HCT116 (cell line): ENCODE measurements around the gene DCAF6. TPM values are rescaled to one million over a fixed set of nuclear protein-coding genes. Genes with fewer than 3 reads are reported as not detected.

Experiments used
- CEBPB ChIP-seq: IDR thresholded peaks from 2 replicates; pipeline ENCODE4 v1.6.1; 2012; ENCODE audit warnings: low read depth
- CTCF ChIP-seq, 3 experiments: fragments of 200-600 bp in 1 of 3; sonication (generic) in 1 of 3; IDR thresholded peaks in 2 of 3; conservative IDR thresholded peaks in 1 of 3; 2 replicates each; pipeline ENCODE4 v1.5.1; 2012 to 2017; ENCODE audit warnings: low read depth in 2 of 3, low read length in 2 of 3, antibody characterized with exemption in 1 of 3, borderline replicate concordance in 1 of 3, control low read depth in 1 of 3, mild to moderate bottlenecking in 1 of 3, mixed read lengths in 1 of 3, mixed run types in 1 of 3, moderate library complexity in 1 of 3; ENCODE audit not compliant: insufficient read depth in 1 of 3
- EGR1 ChIP-seq: IDR thresholded peaks from 2 replicates; pipeline ENCODE4 v1.6.1; 2012; ENCODE audit warnings: low read depth
- EZH2 ChIP-seq: fragments of 200-600 bp; sonication (generic); IDR thresholded peaks from 2 replicates; pipeline ENCODE4 v1.6.1; 2017; ENCODE audit warnings: antibody characterized with exemption, mixed run types
- EZH2phosphoT487 ChIP-seq: fragments of 200-600 bp; IDR thresholded peaks from 2 replicates; pipeline ENCODE4 v1.6.1; 2018; ENCODE audit warnings: antibody characterized with exemption, borderline replicate concordance
- FOSL1 ChIP-seq: IDR thresholded peaks from 2 replicates; pipeline ENCODE4 v1.6.1; 2012; ENCODE audit warnings: low read depth
- YY1 ChIP-seq: IDR thresholded peaks from 2 replicates; pipeline ENCODE4 v1.6.1; 2011; ENCODE audit warnings: low read length, low read depth, moderate library complexity, mild to moderate bottlenecking; ENCODE audit not compliant: insufficient replicate concordance; ENCODE audit errors: extremely low read depth
- total RNA-seq: library from RNA; stranded (reverse); gene quantifications from one replicate; pipeline ENCODE4 v1.2.1, GENCODE V29; 2021; ENCODE audit not compliant: unreplicated experiment
- TF ChIP-seq, protein P1 (sequence below): IDR thresholded peaks from 2 replicates; pipeline ENCODE4 v1.6.1; 2012; ENCODE audit warnings: low read depth
- TF ChIP-seq, protein P2 (sequence below): IDR thresholded peaks from 2 replicates; pipeline ENCODE4 v1.6.1; 2012

The DCAF6 gene
- total RNA-seq, 1 experiment from 2014 or later = 34.2 TPM

DNA sequence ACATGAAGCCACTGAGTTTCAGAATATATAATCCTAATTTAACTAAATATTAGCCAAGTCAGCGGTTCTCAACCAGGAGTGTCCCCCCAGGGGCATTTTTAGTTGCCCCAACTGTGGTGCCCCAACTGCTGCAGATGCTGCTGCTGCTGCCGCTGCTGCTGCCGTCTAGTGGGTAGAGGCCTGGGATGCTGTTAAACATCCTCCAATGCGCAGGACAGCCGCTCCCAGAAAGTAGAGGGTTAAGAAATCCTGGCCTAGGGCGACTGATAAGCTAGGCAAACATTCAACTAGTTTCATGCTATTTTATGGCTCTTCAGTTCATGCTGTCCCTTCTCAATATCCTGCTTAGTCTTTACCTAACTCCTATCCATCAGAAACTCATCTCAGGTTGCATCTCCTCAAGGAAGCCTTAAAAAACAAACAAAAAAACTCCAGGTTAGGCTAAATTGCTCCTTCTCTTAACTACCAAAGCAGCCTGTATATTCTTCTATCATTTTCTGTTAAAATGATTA is 9.9 kb upstream of the DCAF6 start (continued):
- TF ChIP-seq, protein P1, sequence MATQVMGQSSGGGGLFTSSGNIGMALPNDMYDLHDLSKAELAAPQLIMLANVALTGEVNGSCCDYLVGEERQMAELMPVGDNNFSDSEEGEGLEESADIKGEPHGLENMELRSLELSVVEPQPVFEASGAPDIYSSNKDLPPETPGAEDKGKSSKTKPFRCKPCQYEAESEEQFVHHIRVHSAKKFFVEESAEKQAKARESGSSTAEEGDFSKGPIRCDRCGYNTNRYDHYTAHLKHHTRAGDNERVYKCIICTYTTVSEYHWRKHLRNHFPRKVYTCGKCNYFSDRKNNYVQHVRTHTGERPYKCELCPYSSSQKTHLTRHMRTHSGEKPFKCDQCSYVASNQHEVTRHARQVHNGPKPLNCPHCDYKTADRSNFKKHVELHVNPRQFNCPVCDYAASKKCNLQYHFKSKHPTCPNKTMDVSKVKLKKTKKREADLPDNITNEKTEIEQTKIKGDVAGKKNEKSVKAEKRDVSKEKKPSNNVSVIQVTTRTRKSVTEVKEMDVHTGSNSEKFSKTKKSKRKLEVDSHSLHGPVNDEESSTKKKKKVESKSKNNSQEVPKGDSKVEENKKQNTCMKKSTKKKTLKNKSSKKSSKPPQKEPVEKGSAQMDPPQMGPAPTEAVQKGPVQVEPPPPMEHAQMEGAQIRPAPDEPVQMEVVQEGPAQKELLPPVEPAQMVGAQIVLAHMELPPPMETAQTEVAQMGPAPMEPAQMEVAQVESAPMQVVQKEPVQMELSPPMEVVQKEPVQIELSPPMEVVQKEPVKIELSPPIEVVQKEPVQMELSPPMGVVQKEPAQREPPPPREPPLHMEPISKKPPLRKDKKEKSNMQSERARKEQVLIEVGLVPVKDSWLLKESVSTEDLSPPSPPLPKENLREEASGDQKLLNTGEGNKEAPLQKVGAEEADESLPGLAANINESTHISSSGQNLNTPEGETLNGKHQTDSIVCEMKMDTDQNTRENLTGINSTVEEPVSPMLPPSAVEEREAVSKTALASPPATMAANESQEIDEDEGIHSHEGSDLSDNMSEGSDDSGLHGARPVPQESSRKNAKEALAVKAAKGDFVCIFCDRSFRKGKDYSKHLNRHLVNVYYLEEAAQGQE = no peak
- TF ChIP-seq EZH2phosphoT487 (no peak), CTCF (IDR thresholded peaks at IDR 0.05 in 2 of 3, conservative IDR thresholded peaks at IDR 0.05 in 1 of 3; ENCODE audit: borderline replicate concordance in 1 of 3, insufficient read depth in 1 of 3, low read depth in 2 of 3, low read length in 2 of 3) (no peak), YY1 (no peak), FOSL1 (no peak), CEBPB (no peak), EZH2 (no peak), EGR1 (no peak)
- TF ChIP-seq, protein P2, sequence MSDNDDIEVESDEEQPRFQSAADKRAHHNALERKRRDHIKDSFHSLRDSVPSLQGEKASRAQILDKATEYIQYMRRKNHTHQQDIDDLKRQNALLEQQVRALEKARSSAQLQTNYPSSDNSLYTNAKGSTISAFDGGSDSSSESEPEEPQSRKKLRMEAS = no peak
